ENCODE results near the gene CFAP206.
"Not testable (repeated sequence)": the region's sequence is repeated elsewhere in the genome, so short reads cannot be mapped to it uniquely, and the experiment has no call there.

DNA sequence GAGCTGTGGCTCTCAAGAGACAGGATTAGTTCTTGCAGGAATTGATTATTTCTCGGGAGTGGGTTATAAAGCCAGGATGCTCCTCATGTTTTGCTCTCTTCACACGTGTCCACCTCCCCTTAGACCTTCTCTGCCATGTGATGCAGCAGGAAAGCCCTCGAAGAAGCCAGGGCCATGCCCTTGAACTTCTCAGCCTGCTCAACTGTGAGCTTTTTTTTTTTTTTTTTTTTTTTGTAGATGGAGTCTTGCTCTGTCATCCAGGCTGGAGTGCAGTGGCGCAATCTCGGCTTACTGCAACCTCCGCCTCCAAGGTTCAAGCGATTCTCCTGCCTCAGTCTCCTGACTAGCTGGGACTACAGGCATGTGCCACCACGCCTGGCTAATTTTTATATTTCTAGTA lies 81.6 kb downstream of the CFAP206 start:
- TF ChIP-seq CTCF (IDR thresholded peaks at IDR 0.05; ENCODE audit: low read depth, low read length); POLR2A (IDR thresholded peaks at IDR 0.05; ENCODE audit: extremely low read depth, insufficient read length); MYC (IDR thresholded peaks at IDR 0.05; ENCODE audit: low read depth, low read length): not testable (repeated sequence)
- TF ChIP-seq, protein P1, sequence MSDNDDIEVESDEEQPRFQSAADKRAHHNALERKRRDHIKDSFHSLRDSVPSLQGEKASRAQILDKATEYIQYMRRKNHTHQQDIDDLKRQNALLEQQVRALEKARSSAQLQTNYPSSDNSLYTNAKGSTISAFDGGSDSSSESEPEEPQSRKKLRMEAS (IDR thresholded peaks at IDR 0.05; ENCODE audit: low read depth, low read length): not testable (repeated sequence)
